Osteocyte (in vitro differentiated cells): ENCODE data around the gene NTRK2. TPM values are rescaled to one million over a fixed set of nuclear protein-coding genes. Genes with fewer than 3 reads are reported as not detected.
A peak's percentile ranks its signal among the peaks of the same experiment; 100 is the strongest.

ENCODE experiments used
- DNase-seq: peaks from one replicate; pipeline ENCODE4 v3.0.0; 2021; ENCODE audit warnings: mixed read lengths; ENCODE audit not compliant: unreplicated experiment; ENCODE audit errors: extremely low spot score
- H3K27ac Mint-ChIP-seq: one replicate; pipeline ENCODE4 v1.8.0; 2021; ENCODE audit warnings: mild to moderate bottlenecking, mixed read lengths; ENCODE audit not compliant: unreplicated experiment
- H3K27me3 Mint-ChIP-seq: one replicate; pipeline ENCODE4 v1.8.0; 2021; ENCODE audit warnings: mixed read lengths; ENCODE audit not compliant: unreplicated experiment
- H3K36me3 Mint-ChIP-seq: one replicate; pipeline ENCODE4 v1.8.0; 2021; ENCODE audit warnings: mixed read lengths; ENCODE audit not compliant: unreplicated experiment
- H3K4me1 Mint-ChIP-seq: one replicate; pipeline ENCODE4 v1.8.0; 2021; ENCODE audit warnings: mixed read lengths; ENCODE audit not compliant: unreplicated experiment
- H3K4me3 Mint-ChIP-seq: one replicate; pipeline ENCODE4 v1.8.0; 2021; ENCODE audit warnings: mild to moderate bottlenecking, moderate library complexity, mixed read lengths; ENCODE audit not compliant: unreplicated experiment
- H3K9me3 Mint-ChIP-seq: one replicate; pipeline ENCODE4 v1.8.0; 2021; ENCODE audit warnings: mixed read lengths; ENCODE audit not compliant: unreplicated experiment
- total RNA-seq: library from RNA; stranded (reverse); gene quantifications from 2 replicates; pipeline ENCODE4 v1.2.1, GENCODE V29; 2021
- TF ChIP-seq, protein P1 (sequence below): fragments of 200-600 bp; sonication (generic); IDR thresholded peaks from 2 replicates; pipeline ENCODE4 v1.5.0; 2021; ENCODE audit warnings: antibody characterized with exemption, mild to moderate bottlenecking, moderate library complexity

NTRK2 gene
- total RNA-seq, 1 donor from 2014 or later, result 29.4 TPM

DNA sequence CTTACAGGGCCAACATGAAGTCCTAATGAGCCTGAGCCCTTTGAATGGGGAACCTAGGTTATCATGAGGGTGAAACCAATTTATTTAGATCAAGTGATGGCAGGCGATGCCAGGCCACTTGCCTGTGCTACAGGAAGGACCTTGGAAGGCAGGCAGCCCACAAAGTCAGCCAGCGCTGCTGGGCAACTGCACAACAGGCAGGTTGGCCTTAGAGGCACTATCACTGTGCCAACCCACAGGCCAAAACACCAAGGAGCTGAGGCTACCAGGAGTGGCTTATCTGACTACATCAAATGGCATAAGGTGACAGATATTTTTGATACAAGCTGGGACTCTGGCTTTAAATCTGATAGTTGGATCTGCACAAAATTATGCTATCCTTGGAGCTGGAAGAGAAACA, 319.1 kb downstream of the NTRK2 start:
- no peak overlapping the region for H3K4me3 Mint-ChIP-seq
- TF ChIP-seq, protein P1, sequence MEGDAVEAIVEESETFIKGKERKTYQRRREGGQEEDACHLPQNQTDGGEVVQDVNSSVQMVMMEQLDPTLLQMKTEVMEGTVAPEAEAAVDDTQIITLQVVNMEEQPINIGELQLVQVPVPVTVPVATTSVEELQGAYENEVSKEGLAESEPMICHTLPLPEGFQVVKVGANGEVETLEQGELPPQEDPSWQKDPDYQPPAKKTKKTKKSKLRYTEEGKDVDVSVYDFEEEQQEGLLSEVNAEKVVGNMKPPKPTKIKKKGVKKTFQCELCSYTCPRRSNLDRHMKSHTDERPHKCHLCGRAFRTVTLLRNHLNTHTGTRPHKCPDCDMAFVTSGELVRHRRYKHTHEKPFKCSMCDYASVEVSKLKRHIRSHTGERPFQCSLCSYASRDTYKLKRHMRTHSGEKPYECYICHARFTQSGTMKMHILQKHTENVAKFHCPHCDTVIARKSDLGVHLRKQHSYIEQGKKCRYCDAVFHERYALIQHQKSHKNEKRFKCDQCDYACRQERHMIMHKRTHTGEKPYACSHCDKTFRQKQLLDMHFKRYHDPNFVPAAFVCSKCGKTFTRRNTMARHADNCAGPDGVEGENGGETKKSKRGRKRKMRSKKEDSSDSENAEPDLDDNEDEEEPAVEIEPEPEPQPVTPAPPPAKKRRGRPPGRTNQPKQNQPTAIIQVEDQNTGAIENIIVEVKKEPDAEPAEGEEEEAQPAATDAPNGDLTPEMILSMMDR, result no peak
- no peak overlapping the region for H3K27ac Mint-ChIP-seq
- no peaks in the 10 kb centered on the region for H3K36me3 Mint-ChIP-seq
- no peaks in the 10 kb centered on the region for H3K27me3 Mint-ChIP-seq
- peaks cover 17% of the 10 kb centered on the region for H3K4me1 Mint-ChIP-seq
- H3K9me3 Mint-ChIP-seq, result no peaks in the 10 kb centered on the region
- DNase-seq, result no peak

DNA sequence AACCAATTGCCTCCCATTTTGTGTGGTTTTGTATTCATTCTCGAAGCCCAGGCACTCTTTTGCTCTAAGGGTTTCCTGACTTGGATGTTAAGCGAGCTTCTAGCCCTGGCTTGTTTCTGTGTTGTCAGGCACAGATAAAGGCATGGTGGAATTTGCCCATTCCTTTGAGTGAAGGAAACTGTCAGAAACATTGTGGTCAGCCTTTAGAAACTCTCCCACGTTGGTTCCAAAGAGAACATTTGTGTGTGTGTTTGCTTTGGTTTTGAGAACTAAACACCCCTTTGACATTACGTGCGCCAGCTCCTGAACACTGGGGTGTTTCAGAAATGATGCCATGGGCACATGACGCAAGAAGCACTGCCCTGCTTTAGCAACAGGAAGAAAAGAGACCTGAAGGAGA, 320.9 kb downstream of the NTRK2 start:
- H3K36me3 Mint-ChIP-seq, result no peaks in the 10 kb centered on the region
- peak overlapping the region; percentile 67 for H3K27ac Mint-ChIP-seq

DNA sequence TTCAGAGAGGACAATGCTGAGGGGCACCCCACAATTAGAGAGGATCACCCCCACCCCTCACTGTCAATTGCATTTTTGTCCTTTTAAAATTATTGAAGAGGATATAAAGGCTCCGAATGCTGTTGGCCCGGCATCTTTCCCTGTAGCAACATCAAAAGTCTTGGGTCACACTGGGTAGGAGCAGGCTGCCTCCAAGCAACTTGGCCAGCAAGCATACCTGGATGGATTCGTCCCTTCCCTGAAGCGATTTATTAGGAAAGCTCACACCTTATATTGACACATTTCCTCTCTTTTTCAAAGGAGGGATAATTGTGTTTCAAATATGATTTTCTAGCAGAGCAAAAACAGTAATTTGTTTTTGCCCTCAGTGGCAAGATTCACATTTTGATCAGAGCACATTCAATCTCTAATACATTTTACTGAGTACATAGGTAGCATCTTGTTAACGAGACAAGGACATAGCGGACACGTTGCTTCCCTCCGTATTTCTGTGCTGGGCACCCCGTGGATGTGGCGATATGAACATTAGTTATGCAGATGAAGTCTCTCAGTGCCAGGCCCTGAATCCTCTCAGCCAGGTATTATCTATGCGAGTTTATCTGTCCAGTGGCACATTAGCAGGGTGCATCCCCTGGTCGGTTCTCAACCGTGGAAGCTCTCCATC, 321.5 kb downstream of the NTRK2 start:
- Mint-ChIP-seq H3K4me3 (no peak overlapping the region), H3K27me3 (no peaks in the 10 kb centered on the region), H3K36me3 (no peaks in the 10 kb centered on the region), H3K27ac (peak overlapping the region; percentile 67), H3K9me3 (no peaks in the 10 kb centered on the region), H3K4me1 (peaks cover 17% of the 10 kb centered on the region)
- TF ChIP-seq, protein P1, result no peak
- no peak for DNase-seq

More for the DNA sequence above, 320.9 kb downstream of the NTRK2 start:
- peaks cover 17% of the 10 kb centered on the region for H3K4me1 Mint-ChIP-seq
- H3K9me3 Mint-ChIP-seq, result no peaks in the 10 kb centered on the region
- no peaks in the 10 kb centered on the region for H3K27me3 Mint-ChIP-seq
- TF ChIP-seq, protein P1, result no peak
- no peak for DNase-seq
- H3K4me3 Mint-ChIP-seq, result no peak overlapping the region

DNA sequence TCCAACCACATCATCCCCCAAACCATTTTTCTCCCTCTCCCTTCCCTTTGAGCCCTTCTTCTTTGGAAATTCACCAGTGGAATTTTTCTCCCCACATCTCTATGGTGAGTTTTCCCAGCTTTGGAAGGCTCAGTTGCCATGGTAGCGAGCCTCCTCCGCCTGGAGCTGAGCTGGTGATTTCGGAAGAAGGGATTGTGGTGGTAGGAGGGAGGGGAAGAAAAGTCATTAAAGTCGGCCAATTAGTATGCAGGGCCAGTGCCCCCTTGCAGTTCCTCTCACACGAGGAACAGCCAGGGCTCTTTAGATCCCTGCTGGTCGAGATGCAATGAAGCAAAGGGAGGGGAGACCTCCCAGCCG, 322.0 kb downstream of the NTRK2 start:
- Mint-ChIP-seq H3K27me3 (no peaks in the 10 kb centered on the region), H3K4me3 (no peak overlapping the region), H3K9me3 (no peaks in the 10 kb centered on the region), H3K4me1 (peaks cover 17% of the 10 kb centered on the region), H3K36me3 (no peaks in the 10 kb centered on the region), H3K27ac (no peak overlapping the region)
- TF ChIP-seq, protein P1, result no peak
- no peak for DNase-seq

DNA sequence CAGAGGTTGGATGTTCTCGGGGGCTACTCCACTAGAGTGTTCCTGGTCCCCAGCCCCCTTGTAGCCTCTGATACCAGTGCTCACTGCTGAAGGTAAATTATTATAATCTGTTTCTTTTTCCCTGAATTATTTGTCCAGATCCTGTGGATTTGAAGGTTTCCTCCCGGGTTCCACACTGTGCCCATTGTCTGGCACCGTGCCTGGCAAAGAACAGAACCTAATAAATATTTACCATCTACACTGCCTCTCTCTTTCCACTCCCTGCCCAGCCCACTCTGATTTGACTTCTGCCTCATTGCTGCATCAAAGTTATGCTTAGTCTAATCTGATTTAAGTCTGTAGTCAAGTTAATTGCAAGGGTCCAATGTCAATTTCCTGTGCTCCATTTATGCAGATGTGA, 322.9 kb downstream of the NTRK2 start:
- no peak overlapping the region for H3K27ac Mint-ChIP-seq
- no peak overlapping the region for H3K4me3 Mint-ChIP-seq
- no peaks in the 10 kb centered on the region for H3K36me3 Mint-ChIP-seq
- peaks cover 15% of the 10 kb centered on the region for H3K4me1 Mint-ChIP-seq
- no peak for DNase-seq
- H3K27me3 Mint-ChIP-seq, result peaks cover under 1% of the 10 kb centered on the region
- TF ChIP-seq, protein P1, result no peak
- no peaks in the 10 kb centered on the region for H3K9me3 Mint-ChIP-seq
